Adipocyte (in vitro differentiated cells): ENCODE data around the gene UBAP2L.
A peak's percentile ranks its signal among the peaks of the same experiment; 100 is the strongest.

Experiments used
- DNase-seq: peaks from one replicate; pipeline ENCODE4 v3.0.0-alpha.2; 2015; ENCODE audit warnings: low read depth
- H3K27me3 ChIP-seq: replicated peaks from 2 replicates; pipeline ENCODE4 v1.7.0; 2013; ENCODE audit warnings: mild to moderate bottlenecking, low read length, moderate library complexity; ENCODE audit not compliant: control insufficient read depth, insufficient read depth
- H3K36me3 ChIP-seq: 2 replicates; pipeline ENCODE4 v1.7.0; 2013; ENCODE audit warnings: low read length, mild to moderate bottlenecking, moderate library complexity; ENCODE audit not compliant: control insufficient read depth, insufficient read depth, severe bottlenecking
- H3K4me1 ChIP-seq: 2 replicates; pipeline ENCODE4 v1.7.0; 2013; ENCODE audit warnings: mild to moderate bottlenecking, low read length, moderate library complexity; ENCODE audit not compliant: control insufficient read depth, insufficient read depth
- H3K4me3 ChIP-seq: 2 replicates; pipeline ENCODE4 v1.7.0; 2013; ENCODE audit warnings: mild to moderate bottlenecking, low read length, moderate library complexity
- H3K9ac ChIP-seq: 2 replicates; pipeline ENCODE4 v1.7.0; 2013; ENCODE audit warnings: mild to moderate bottlenecking, low read length, moderate library complexity
- H3K9me3 ChIP-seq: 2 replicates; pipeline ENCODE4 v1.7.0; 2013; ENCODE audit warnings: mild to moderate bottlenecking, low read length, moderate library complexity; ENCODE audit not compliant: control insufficient read depth

The UBAP2L gene

GRCh38 chr1:154207262-154207661, 13.5 kb upstream of the UBAP2L start:
- Histone ChIP-seq H3K9ac (no peak overlapping the region), H3K4me1 (no peaks in the 10 kb centered on the region), H3K9me3 (no peaks in the 10 kb centered on the region), H3K4me3 (no peak overlapping the region), H3K27me3 (no peaks in the 10 kb centered on the region), H3K36me3 (peaks cover 61% of the 10 kb centered on the region)
- no peak for DNase-seq

GRCh38 chr1:154208677-154209388, 11.9 kb upstream of the UBAP2L start:
- H3K9ac ChIP-seq = no peak overlapping the region
- no peaks in the 10 kb centered on the region for H3K27me3 ChIP-seq
- H3K36me3 ChIP-seq = peaks cover 76% of the 10 kb centered on the region
- no peak overlapping the region for H3K4me3 ChIP-seq
- no peak for DNase-seq
- no peaks in the 10 kb centered on the region for H3K9me3 ChIP-seq
- peaks cover 8% of the 10 kb centered on the region for H3K4me1 ChIP-seq

GRCh38 chr1:154212083-154212482, 8.7 kb upstream of the UBAP2L start:
- Histone ChIP-seq H3K9me3 (no peaks in the 10 kb centered on the region), H3K36me3 (peaks cover 68% of the 10 kb centered on the region), H3K4me1 (peaks cover 8% of the 10 kb centered on the region), H3K9ac (no peak overlapping the region), H3K4me3 (no peak overlapping the region), H3K27me3 (no peaks in the 10 kb centered on the region)
- no peak for DNase-seq

- H3K27me3 ChIP-seq = no peaks in the 10 kb centered on the region
- peaks cover 11% of the 10 kb centered on the region for H3K4me1 ChIP-seq
- H3K36me3 ChIP-seq = peaks cover 69% of the 10 kb centered on the region
- no peak for DNase-seq
- no peak overlapping the region for H3K4me3 ChIP-seq
- no peaks in the 10 kb centered on the region for H3K9me3 ChIP-seq
- H3K9ac ChIP-seq = no peak overlapping the region
These were observed 7.5 kb upstream of the UBAP2L start for GRCh38 chr1:154213274-154213673.

- no peaks in the 10 kb centered on the region for H3K9me3 ChIP-seq
- H3K4me1 ChIP-seq = peaks cover 33% of the 10 kb centered on the region
- peaks cover 32% of the 10 kb centered on the region for H3K36me3 ChIP-seq
- peak overlapping the region; percentile 100 for H3K9ac ChIP-seq
- H3K27me3 ChIP-seq = no peaks in the 10 kb centered on the region
- no peak for DNase-seq
- H3K4me3 ChIP-seq = peak overlapping the region; percentile 99
These were observed 2.2 kb upstream of the UBAP2L start for GRCh38 chr1:154218545-154218944.

- Histone ChIP-seq H3K9ac (peak overlapping the region; percentile 100), H3K36me3 (peaks cover 22% of the 10 kb centered on the region), H3K4me3 (peak overlapping the region; percentile 99), H3K27me3 (no peaks in the 10 kb centered on the region), H3K4me1 (peaks cover 40% of the 10 kb centered on the region), H3K9me3 (no peaks in the 10 kb centered on the region)
- peak; percentile 19 for DNase-seq
These were observed 1.2 kb upstream of the UBAP2L start for GRCh38 chr1:154219541-154219940.

- no peaks in the 10 kb centered on the region for H3K9me3 ChIP-seq
- H3K27me3 ChIP-seq = no peaks in the 10 kb centered on the region
- H3K9ac ChIP-seq = peak overlapping the region; percentile 95
- H3K4me3 ChIP-seq = peak overlapping the region; percentile 94
- peaks cover 32% of the 10 kb centered on the region for H3K36me3 ChIP-seq
- H3K4me1 ChIP-seq = peaks cover 45% of the 10 kb centered on the region
- no peak for DNase-seq
These were observed 169 bp downstream of the UBAP2L start for GRCh38 chr1:154220970-154221277.

- peak; percentile 81 for DNase-seq
- Histone ChIP-seq H3K36me3 (peaks cover 37% of the 10 kb centered on the region), H3K27me3 (no peaks in the 10 kb centered on the region)
These were observed 685 bp downstream of the UBAP2L start for GRCh38 chr1:154221278-154222001.

GRCh38 chr1:154222518-154222917, 1.8 kb downstream of the UBAP2L start:
- Histone ChIP-seq H3K4me1 (peaks cover 45% of the 10 kb centered on the region), H3K36me3 (peaks cover 43% of the 10 kb centered on the region), H3K4me3 (peak overlapping the region; percentile 94), H3K27me3 (no peaks in the 10 kb centered on the region), H3K9ac (peak overlapping the region; percentile 95), H3K9me3 (no peaks in the 10 kb centered on the region)
- DNase-seq = no peak

More at GRCh38 chr1:154221278-154222001, 685 bp downstream of the UBAP2L start:
- Histone ChIP-seq H3K9me3 (no peaks in the 10 kb centered on the region), H3K9ac (peak overlapping the region; percentile 95), H3K4me3 (peak overlapping the region; percentile 94), H3K4me1 (peaks cover 45% of the 10 kb centered on the region)

GRCh38 chr1:154222918-154223317, 2.2 kb downstream of the UBAP2L start:
- DNase-seq = peak; percentile 2
- Histone ChIP-seq H3K4me3 (peak overlapping the region; percentile 94), H3K9ac (peak overlapping the region; percentile 95), H3K4me1 (peaks cover 45% of the 10 kb centered on the region), H3K36me3 (peaks cover 43% of the 10 kb centered on the region), H3K9me3 (no peaks in the 10 kb centered on the region), H3K27me3 (no peaks in the 10 kb centered on the region)

GRCh38 chr1:154223621-154224020, 2.9 kb downstream of the UBAP2L start:
- H3K36me3 ChIP-seq = peaks cover 42% of the 10 kb centered on the region
- peaks cover 39% of the 10 kb centered on the region for H3K4me1 ChIP-seq
- no peaks in the 10 kb centered on the region for H3K27me3 ChIP-seq
- peak overlapping the region; percentile 94 for H3K4me3 ChIP-seq
- H3K9ac ChIP-seq = peak overlapping the region; percentile 60
- no peaks in the 10 kb centered on the region for H3K9me3 ChIP-seq
- peak; percentile 37 for DNase-seq
